OCI-LY7 (cell line): ENCODE data around the gene KCNJ16. TPM values are rescaled to one million over a fixed set of nuclear protein-coding genes. Genes with fewer than 3 reads are reported as not detected.

ENCODE experiments used
- BruUV-seq: library from RNA; stranded (reverse); fragments of 400-500 nt; replicated peaks from 2 replicates; lab custom pipeline; 2021; lab: Mats Ljungman, UMichigan
- CTCF ChIA-PET: fragments of 300-600 bp; sonication (Branson Sonifier 250); formaldehyde crosslinking; loops from one replicate; lab custom pipeline; 2022; ENCODE audit warnings: antibody characterized with exemption; ENCODE audit not compliant: unreplicated experiment; lab: Charles Lee
- POLR2A ChIA-PET: fragments of 300-600 bp; sonication (Branson Sonifier 250); formaldehyde crosslinking; loops from one replicate; lab custom pipeline; 2022; ENCODE audit warnings: antibody characterized with exemption; lab: Charles Lee
- DNase-seq: peaks from one replicate; pipeline ENCODE4 v3.0.0-alpha.2; 2015; ENCODE audit warnings: low spot score
- H2AFZ ChIP-seq: fragments of 200-600 bp; sonication (generic), shearing (Covaris generic); 2 replicates; pipeline ENCODE4 v1.6.1; 2014; ENCODE audit warnings: mild to moderate bottlenecking, antibody characterized with exemption, low read length, moderate library complexity
- H3K27ac ChIP-seq: fragments of 200-600 bp; sonication (generic); 2 replicates; pipeline ENCODE4 v1.5.1; 2014; ENCODE audit warnings: mixed run types, low read depth, mild to moderate bottlenecking, moderate library complexity, low read length, inconsistent platforms; ENCODE audit not compliant: poor library complexity, severe bottlenecking
- H3K36me3 ChIP-seq: fragments of 200-600 bp; sonication (generic); 2 replicates; pipeline ENCODE4 v1.6.1; 2014; ENCODE audit warnings: mild to moderate bottlenecking, antibody characterized with exemption, low read length, moderate library complexity, mixed read lengths; ENCODE audit not compliant: insufficient read depth
- H3K4me1 ChIP-seq: fragments of 200-600 bp; sonication (generic); 2 replicates; pipeline ENCODE4 v1.5.1; 2014; ENCODE audit warnings: mild to moderate bottlenecking, low read length; ENCODE audit not compliant: insufficient read depth, poor library complexity, severe bottlenecking
- H3K4me2 ChIP-seq: fragments of 200-600 bp; sonication (generic); 2 replicates; pipeline ENCODE4 v1.6.1; 2014; ENCODE audit warnings: mild to moderate bottlenecking, low read length
- H3K4me3 ChIP-seq: fragments of 200-600 bp; sonication (generic); 2 replicates; pipeline ENCODE4 v1.5.1; 2014; ENCODE audit warnings: mild to moderate bottlenecking, low read depth, low read length; ENCODE audit not compliant: poor library complexity, severe bottlenecking
- H3K79me2 ChIP-seq: fragments of 200-600 bp; sonication (generic); 2 replicates; pipeline ENCODE4 v1.6.1; 2016; ENCODE audit warnings: low read depth, mild to moderate bottlenecking, low read length, moderate library complexity, mixed read lengths; ENCODE audit not compliant: insufficient read depth
- H3K9me2 ChIP-seq: fragments of 200-600 bp; sonication (generic); 2 replicates; pipeline ENCODE4 v1.6.1; 2016; ENCODE audit warnings: mild to moderate bottlenecking, low read length, mixed read lengths; ENCODE audit not compliant: insufficient read depth
- H3K9me3 ChIP-seq: fragments of 200-600 bp; sonication (generic); 2 replicates; pipeline ENCODE4 v1.6.1; 2014; ENCODE audit warnings: mild to moderate bottlenecking, mixed run types, low read length, mixed read lengths
- H4K20me1 ChIP-seq: fragments of 200-600 bp; sonication (generic); 2 replicates; pipeline ENCODE4 v1.6.1; 2014; ENCODE audit warnings: mild to moderate bottlenecking, antibody characterized with exemption, low read length, moderate library complexity, mixed read lengths; ENCODE audit not compliant: insufficient read depth
- CTCF ChIP-seq: fragments of 200-600 bp; sonication (generic); conservative IDR thresholded peaks from 2 replicates; pipeline ENCODE4 v1.5.1; 2014; ENCODE audit warnings: mild to moderate bottlenecking, antibody characterized with exemption, low read length, moderate library complexity, mixed read lengths
- EZH2phosphoT487 ChIP-seq: fragments of 200-600 bp; sonication (generic); IDR thresholded peaks from 2 replicates; pipeline ENCODE4 v1.6.1; 2018; ENCODE audit warnings: low read depth, borderline replicate concordance, mild to moderate bottlenecking, mixed run types, antibody characterized with exemption, low read length, moderate library complexity, mixed read lengths
- intact Hi-C: fragments of 100-400 bp; cut with micrococcal nuclease; formaldehyde crosslinking; loops from one replicate; pipeline ENCODE4 v1.10.0; 2022; ENCODE audit not compliant: unreplicated experiment
- total RNA-seq, 2 experiments: library from RNA; depleted of rRNA in 1 of 2; stranded (reverse); fragments of >200 nt in 1 of 2; shearing (Covaris generic) in 1 of 2; gene quantifications; 2 replicates each; pipeline ENCODE4 v1.2.3, GENCODE V29; 2014 to 2022

The KCNJ16 gene
- total RNA-seq, 2 experiments from 2014 or later = not detected

- intact Hi-C loops = no loop called here
- DNase-seq = no peak
- CTCF ChIA-PET = no interaction called here
- no peaks in the 10 kb centered on the region for H3K36me3 ChIP-seq
- no peak overlapping the region for H3K4me2 ChIP-seq
- TF ChIP-seq CTCF (no peak), EZH2phosphoT487 (no peak)
- H4K20me1 ChIP-seq = no peaks in the 10 kb centered on the region
- no peaks in the 10 kb centered on the region for H3K9me2 ChIP-seq
- H3K4me1 ChIP-seq = no peaks in the 10 kb centered on the region
- no peak overlapping the region for H2AFZ ChIP-seq
- POLR2A ChIA-PET = no interaction called here
- no peak overlapping the region for H3K27ac ChIP-seq
- H3K79me2 ChIP-seq = no peaks in the 10 kb centered on the region
- no peaks in the 10 kb centered on the region for H3K9me3 ChIP-seq
- no peak overlapping the region for H3K4me3 ChIP-seq
- BruUV-seq = no TSS peak
These were observed 16.0 kb upstream of the KCNJ16 start for GRCh38 chr17:70059071-70059470.

GRCh38 chr17:70059649-70060048 is 15.4 kb upstream of the KCNJ16 start:
- no peaks in the 10 kb centered on the region for H3K36me3 ChIP-seq
- no peak for DNase-seq
- no TSS peak for BruUV-seq
- CTCF ChIA-PET = no interaction called here
- H2AFZ ChIP-seq = no peak overlapping the region
- H3K9me2 ChIP-seq = no peaks in the 10 kb centered on the region
- no peaks in the 10 kb centered on the region for H4K20me1 ChIP-seq
- no peak overlapping the region for H3K27ac ChIP-seq
- no peaks in the 10 kb centered on the region for H3K4me1 ChIP-seq
- H3K79me2 ChIP-seq = no peaks in the 10 kb centered on the region
- TF ChIP-seq EZH2phosphoT487 (no peak), CTCF (no peak)
- POLR2A ChIA-PET = no interaction called here
- intact Hi-C loops = no loop called here
- H3K4me3 ChIP-seq = no peak overlapping the region
- H3K9me3 ChIP-seq = no peaks in the 10 kb centered on the region
- no peak overlapping the region for H3K4me2 ChIP-seq

- no peaks in the 10 kb centered on the region for H3K4me1 ChIP-seq
- no peak for DNase-seq
- no peaks in the 10 kb centered on the region for H3K79me2 ChIP-seq
- no peak overlapping the region for H3K4me2 ChIP-seq
- H3K9me2 ChIP-seq = no peaks in the 10 kb centered on the region
- H2AFZ ChIP-seq = no peak overlapping the region
- H4K20me1 ChIP-seq = no peaks in the 10 kb centered on the region
- intact Hi-C loops = no loop called here
- H3K36me3 ChIP-seq = no peaks in the 10 kb centered on the region
- CTCF ChIA-PET = no interaction called here
- H3K27ac ChIP-seq = no peak overlapping the region
- no peak overlapping the region for H3K4me3 ChIP-seq
- no peak for TF ChIP-seq CTCF
- TF ChIP-seq EZH2phosphoT487 = no peak
- no TSS peak for BruUV-seq
- POLR2A ChIA-PET = interaction anchor here (0.6 to 0.9 kb wide), 2 partner anchors 217 to 230 kb away, joined by 3 read pairs; no protein-coding TSS in a partner anchor
- H3K9me3 ChIP-seq = no peaks in the 10 kb centered on the region
These were observed 14.6 kb upstream of the KCNJ16 start for GRCh38 chr17:70060415-70060814.
